Ureter (tissue), 1 donor: ENCODE results near the gene PITX2. TPM values are rescaled to one million over a fixed set of nuclear protein-coding genes. Genes with fewer than 3 reads are reported as not detected.

ENCODE experiments used
- DNase-seq: peaks from one replicate; pipeline ENCODE4 v3.0.0-alpha.2; 2020; ENCODE audit warnings: low spot score
- total RNA-seq: library from RNA; stranded (reverse); gene quantifications from one replicate; pipeline ENCODE4 v1.2.4, GENCODE V29; 2023
- donor health status: DM: yes; HTN: yes; CAD: no.

The PITX2 gene
- total RNA-seq, 1 donor from 2014 or later, result not detected

DNA sequence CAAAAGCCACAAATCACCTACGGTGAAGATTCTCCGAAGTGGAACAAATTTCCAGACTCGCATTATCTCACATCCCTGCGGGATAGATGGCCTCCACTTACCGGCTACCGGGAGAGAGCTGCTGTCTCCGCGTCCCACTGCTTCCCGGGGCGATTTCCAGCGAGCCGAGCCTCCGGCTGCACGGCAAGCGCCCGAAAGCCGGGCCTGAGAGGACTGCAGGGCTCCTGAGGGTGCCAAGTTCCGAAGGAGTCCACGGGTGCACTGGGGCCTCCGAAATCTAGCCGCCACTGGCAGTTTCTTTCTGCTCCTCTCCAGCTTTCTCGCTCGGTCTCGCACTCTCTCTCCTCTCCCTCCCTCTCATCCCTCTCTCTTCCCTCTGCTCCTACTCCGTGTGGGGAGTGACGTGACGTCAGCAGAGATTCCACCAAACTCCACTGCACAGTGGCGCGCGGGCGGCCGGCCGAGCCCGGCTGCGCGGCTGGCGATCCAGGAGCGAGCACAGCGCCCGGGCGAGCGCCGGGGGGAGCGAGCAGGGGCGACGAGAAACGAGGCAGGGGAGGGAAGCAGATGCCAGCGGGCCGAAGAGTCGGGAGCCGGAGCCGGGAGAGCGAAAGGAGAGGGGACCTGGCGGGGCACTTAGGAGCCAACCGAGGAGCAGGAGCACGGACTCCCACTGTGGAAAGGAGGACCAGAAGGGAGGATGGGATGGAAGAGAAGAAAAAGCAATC is 14.0 kb upstream of the PITX2 start:
- DNase-seq, result no peak

DNA sequence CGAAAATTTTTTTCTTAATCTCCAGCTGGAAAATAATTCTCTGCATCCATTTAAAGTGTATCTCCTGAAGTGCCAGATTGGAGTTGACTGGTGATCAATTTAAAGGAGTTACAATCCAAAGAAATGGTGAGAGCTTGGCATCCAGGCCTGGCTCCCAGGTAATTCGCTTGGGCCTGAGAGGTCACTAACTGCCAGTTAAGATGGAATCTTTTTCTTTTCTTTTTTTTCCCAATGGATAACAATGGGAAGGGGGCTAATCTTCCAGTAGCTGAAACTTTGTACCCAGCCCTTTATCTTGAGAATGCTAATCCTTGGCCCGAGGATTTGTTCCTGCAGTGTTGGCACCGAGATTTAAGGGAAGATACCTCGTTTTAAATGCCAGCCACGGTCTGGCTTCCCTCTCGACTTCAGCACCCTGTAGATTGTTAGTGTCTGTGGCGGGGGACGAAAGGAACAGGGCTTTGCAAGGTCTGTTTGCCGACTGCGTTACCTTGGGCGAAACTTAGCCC is 13.3 kb upstream of the PITX2 start:
- DNase-seq, result no peak

DNA sequence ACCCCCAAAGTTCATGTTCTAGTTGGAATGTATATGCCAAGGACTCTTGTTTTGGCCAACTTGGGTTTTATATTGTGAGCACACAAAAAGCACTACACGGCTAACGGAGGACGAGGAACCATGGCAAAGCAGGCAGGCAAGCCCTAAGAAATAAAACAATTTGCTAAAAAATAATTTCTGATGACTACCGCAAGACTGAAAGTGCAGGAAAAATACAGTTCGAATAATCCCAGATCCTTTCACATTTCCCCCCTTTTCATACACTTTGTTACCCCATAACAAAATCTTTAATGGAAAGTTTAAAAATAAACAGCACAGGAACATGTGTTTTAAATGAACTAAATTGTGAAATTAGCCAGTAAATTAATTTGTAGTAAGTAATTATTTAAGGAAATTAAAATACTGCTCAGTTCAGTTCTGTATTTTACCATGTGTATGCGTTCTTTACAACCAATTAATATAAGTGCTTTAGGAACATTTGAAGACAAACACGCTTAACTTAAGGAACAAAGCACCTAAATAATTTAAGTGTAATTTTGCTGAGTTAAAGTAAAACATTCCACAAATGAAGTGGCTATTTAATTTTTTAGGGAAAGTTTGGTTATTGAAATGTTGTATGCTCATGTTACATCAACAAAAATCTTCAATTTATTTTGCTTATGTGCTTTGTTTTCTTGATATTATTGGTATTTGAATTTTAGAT is 12.4 kb upstream of the PITX2 start:
- DNase-seq, result no peak

DNA sequence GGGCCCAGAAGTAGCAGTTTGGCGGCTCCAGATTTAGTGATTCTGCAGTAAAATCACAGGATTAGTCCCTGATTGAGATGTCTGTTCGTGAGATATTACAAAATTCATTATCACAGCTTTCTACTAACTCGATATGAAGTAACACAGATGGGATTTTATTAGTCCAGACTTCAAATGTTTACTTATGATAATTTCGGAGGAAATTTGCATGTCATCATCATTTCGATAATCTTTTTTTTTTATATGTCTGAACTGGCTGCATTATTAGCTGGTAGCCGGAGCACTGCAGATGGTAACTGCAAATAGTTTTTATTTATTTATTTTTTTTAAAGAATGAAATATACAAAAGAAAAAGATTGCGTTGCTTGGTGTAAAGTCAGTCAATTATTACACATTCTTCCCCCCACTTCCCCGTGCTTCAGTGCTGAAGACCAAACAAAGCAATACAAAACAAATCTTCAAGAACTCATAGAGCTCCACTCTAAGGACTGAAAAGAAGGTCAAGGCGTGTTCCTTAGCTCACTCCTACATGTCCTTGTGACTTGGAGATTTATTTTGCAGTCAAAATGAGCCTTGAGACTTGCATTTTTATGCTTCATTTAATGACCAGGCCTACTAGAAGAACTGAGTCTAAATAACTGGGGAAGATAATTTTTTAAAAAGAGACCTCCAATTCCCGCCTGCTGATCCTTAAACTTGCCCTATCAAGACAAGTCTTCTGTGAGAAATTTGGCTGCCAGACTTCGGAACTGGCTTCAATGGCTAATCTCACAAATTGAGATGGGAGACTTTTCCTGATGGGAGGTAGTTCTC is 11.7 kb upstream of the PITX2 start:
- no peak for DNase-seq

DNA sequence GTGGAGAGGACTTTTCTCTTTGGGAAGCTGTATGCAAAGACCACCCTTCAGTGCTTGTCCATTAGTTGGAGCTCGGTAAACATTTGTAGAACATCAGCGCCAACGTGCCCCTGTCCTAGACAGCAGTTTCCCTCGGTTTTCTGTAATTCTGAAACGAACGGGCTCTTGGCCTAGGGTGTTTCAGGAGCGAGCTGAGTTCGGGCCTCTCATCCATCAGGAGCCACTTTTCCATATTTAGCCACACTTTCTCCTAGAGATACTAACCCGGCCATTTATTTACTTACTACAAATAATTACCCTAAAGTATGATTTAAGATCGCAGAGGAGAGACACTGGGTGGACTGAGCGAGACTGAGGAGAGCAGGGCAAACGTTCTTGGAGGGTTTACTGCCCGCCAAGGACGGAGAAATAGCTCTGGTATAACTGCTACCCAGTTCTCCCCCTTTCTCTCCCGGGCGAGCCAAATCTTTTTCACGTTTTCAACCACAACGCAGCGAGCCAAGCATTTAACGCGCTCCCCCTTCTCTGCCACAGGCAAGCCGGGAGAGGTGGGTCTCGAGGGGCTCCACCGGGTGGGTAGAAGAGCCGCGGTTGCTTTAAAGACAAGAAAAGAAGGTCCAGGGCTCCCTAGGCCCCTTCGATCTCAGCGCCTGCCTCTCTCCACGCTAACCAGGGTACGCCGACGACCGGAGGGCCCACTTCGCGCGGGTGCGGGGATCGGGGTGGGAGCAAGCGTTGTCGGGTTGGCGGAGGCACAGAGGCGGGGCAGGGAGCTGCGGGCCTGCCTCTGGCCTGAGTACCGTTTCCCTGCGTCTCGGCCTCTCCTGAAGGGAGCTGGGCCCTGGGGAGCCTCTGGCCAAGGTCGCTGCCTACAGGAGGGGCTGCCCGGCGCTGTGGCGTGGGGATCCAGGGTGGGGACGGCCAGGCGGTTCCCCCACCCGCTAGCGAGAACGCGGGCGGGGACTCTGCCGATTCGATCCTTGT is 10.8 kb upstream of the PITX2 start:
- no peak for DNase-seq

DNA sequence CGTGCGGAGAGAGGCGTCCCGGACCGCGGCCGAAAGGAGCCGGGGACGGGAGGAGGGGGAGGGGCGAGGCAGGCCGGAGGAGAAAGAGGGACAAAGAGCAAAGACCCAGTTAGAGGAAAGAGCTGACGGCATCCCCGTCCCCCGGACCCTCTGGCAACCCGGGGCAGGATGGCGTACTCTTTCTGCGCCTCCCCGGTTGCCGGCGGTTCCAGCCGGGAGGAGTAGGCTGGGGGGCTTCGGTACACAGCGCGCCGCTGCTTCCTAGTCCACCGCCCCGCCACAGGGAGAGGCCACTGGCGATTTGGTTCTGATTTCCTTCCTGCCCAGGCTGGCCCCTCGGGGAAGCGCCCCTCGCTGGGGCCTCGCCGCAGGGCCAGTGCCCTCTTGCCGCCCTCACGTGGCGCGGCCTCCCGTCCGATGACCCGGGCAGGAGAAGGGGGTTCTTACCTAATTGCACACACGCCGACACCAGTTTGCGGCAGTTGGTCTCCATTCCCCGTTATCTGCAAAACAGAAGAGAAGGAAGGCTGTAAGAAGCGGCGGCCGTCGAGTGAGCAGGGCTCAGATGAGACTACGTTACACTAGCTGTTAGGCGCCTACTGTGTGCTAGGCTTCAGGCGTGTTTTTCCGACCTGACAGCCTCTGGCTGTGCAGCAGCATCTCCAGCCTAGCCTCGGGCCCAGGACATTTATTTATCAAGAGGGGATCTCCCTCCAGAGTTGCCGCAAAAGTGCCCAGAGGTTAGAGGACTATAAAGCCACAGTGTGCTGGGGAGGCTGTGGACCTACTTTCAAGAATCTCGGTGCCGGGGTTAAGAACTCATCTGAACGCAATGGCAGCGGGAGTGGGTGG is 9.9 kb upstream of the PITX2 start:
- DNase-seq, result no peak

DNA sequence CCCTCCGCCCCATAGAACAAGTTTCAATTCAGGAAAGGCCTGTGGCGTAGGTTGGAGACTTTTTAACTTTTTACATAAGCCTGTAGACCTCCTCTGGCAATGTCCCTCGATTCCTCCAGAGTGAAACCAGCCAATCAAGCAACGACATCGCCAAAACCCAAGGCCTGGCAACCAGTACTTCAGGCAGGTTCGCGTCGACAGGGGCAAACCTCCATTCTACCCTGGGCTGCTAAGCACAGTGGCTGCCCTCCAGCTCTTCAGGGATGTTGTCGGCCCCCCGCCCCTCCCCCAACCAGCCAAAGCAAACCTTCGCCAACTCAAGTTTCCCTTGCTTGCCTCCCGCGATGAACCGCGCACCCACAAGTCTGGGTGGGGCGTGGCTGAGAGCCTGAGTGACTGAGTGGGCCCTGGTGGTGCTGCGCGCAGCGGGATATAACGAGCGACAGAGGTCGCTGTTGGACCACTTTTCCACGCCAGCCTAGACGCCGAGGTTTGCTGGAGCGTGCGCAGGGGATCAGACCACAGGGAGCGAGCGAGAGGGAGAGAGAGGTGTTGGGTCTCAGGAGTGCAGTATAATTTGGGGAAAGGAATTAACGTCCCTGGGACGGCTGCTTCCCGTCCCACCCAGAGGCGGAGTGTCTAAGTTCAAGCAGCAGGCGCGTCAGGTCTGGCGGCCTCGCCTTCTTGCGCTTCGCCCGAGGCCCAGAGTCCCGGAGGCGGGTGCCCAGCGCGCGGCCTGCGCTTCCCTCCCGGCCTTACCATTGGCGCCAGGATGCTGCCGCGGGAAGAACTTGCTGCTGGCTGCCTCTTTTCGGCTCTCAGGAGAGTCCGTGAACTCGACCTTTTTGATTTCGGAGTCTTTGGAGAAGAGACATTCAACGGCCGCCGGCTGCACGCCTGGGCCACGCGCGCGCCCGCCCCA is 9.0 kb upstream of the PITX2 start:
- no peak for DNase-seq

DNA sequence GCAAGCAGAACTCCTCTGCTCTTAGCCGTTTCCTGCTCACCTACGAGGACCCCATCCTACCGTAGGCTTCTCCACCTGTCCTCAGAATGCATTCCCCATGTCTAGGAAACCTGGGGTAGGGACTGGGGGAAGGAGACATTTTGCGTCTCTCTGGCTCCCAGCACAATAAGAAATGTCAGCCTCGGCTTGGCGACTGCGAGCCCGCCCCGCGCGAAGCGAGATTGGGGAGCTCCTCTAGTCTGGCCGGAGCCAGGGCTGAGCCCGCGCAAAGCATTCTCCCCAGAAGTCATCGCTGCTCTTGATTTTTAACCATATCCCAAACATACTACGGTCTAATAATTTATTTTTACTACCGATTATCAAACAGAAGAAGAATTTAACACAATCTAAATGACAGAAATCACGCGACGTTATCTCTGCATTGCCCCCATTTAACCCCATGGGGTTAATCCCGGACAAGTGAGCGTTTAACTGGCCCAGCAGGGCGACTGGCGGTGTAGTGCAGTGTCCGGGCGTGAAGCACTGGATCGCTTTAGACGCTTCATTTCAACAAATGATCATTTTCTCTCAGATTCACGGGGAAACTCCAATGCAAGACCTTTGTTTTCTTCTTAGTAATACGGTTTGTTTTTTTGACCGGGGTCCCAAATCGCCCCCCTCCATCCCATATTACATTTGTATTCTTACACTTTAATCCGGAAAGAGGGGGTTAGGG is 8.0 kb upstream of the PITX2 start:
- DNase-seq, result no peak

DNA sequence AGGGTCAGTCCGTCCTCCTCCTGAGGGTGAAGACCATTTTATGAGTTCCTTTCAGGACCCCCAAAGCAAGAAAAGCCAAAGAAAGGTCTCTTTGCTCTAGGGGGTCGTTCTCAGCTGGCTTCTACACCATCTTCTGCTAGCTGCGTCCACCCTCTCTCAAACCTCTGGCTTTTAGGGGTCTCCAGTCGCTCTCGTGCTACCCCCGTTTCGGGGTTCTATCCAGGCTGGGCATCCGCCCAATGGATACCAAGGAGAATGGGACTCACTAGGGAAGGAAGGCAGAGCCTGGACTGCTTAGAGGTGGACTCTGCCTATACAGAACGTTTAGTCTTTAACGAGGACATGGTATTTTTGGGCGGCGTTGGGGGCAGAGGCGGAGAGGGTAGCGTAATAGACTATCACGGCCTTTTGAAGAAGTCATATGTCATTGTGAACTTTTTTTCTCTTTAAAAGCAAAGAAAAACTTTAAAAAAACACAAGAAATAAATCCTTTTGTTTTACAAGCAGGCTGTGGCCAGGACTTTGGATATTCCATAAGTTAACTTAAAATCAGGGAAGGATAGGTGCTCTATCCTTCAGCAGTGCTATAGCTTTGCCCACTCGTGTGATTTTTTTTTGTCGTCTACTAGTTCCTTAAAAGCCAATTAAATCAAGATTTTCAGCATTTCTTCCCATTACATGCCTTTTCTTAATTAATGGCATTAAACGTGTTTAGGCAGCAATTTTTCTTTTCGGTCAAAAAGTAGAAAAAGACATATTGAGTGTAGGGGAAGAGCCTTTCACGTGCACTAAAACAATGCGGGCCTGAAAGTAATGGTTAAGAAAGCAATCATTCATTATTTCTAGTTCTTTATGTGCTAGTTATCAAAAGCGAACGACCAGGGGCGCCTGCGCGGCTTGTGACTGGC is 7.2 kb upstream of the PITX2 start:
- DNase-seq, result no peak

DNA sequence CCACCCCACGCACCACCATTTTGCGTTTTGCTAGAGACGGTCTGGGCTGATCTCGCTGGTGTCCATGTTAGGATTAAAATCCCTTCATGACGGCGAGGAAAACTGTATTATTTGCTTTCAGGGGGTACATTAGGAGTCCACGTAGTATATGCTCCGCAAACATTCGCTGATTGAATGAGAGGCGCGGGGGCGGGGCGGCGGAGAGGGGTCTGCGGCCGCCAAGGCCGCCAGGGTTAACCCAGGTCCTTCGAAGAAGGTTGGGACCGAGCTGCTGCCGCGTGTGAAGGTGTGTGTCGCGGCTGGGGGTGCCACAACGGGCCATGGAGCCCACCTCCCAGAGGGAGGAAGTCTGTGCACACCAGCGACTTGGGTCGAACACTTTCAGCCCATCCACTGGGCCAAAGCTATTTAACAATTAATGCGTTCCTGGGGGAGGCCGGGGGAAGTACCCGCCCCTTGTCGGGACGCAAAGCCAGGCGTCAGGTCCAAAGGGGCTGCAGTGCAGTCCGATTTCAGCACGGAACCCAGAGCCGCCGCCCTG is 6.4 kb upstream of the PITX2 start:
- DNase-seq, result no peak

DNA sequence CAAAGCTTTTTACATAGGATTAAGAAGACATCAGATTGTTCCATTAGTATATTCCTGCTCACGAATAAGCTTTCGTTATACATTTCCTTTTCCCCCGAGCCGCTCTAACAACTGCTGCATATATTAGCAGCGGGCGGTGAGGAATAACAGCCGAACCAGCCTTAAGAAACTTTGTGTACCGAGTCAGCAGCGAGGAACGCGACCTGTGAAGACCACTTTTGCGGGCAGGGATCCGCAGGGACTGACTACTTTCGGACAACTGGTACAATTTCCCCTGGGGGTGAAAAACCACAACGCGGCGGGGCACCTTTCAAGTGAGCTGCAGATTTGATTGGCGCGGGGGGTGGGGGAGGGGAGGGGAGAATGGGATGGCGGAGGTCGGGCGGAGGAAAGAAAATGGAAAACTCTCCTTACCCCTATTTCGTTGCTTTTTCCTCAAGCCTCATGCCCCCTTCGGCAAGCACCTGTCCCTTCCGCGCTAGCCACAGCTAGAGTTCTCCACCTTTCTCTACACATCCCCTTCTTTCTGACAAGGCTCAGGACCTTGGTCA is 5.9 kb upstream of the PITX2 start:
- no peak for DNase-seq

DNA sequence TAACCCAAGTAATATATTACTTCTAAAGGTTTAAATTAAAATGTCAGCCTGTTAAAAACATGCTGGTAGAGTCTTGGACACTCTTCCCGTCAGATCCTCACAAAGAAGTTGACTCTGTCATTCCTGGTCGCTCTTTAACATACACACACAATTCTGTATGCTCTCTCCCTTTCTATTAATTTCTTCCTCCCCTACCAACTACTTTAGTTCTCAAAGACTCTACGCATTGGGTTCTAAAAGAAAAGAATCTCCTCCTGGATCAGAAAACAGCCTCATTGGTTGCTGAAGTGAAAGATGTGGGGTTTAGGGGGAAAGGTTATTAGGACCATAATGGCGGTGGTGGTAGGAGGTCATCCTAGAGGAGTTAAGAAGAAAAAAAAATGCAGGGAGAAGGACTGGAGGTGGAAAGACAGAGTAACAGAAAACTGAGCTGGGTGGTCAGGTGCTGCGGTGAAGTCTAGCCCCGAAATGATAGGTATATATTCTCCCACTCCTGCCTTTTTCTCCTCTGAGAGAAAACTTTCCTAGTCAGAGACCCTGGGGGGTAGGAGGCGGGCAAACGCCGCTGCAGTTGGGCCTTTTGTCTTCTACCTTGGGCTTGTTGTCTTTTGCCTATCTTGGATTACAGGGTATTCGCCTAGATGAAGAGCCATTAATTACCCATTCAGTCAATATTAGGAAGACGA is 5.2 kb upstream of the PITX2 start:
- DNase-seq, result no peak

DNA sequence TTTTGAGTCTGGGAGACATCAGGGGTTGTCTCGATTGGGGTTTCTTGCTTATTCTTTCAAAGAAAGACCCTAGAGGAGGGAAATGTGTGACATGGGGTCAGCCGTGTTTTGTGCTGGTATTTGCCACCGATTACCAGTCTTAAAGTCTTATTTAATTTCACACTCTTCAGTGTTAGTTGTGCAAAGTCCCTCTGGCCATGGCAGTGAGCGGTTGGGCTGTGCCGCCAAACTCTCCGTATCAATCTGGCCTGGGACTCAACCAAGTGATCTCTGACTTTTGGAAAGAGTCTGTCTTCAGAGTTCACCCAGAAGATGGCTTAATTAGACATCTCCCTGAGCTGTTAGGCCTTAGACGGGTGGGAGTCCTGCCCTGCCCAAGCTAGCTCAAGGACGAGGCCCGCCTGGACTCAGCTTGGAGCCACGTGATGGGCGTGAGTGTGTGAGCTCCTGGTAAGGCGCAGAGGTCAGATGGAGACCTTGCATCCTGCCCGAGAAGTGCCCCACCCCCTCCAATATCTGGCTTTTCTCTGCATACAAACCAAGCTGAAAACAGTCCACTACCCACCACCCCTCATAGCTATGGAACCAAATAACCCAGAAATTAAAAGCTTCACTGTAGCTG is 3.8 kb upstream of the PITX2 start:
- no peak for DNase-seq

DNA sequence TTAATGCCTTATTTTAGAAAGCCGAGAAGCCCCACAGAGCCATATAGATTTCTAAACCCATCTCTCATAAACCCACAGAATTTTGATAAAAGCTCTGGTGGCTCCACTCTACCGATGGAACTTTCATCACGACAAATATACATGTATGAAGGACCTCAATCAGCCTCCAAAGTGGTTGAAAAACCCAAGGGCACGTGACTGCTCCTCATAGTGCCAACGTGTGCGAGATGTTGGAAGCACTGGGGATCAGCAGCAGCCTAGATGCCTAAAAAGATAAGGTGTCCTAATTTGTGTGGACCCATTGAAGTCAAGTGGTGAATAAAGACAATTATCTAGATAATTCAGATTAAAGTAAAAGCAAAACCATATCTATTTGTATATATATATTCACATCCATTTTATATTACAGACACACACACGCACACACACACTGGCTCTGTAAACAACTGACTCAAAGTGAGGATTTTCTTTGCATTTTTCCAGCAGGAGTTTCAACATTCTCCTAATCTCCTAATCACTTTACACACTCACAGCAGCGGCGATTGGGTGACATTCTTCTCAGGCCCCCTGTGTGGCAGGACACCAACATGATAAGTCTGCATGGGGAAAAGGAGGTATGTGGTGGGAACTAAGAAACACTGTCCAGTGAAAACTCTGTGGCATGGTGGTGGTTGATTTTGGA is 2.8 kb upstream of the PITX2 start:
- DNase-seq, result no peak

DNA sequence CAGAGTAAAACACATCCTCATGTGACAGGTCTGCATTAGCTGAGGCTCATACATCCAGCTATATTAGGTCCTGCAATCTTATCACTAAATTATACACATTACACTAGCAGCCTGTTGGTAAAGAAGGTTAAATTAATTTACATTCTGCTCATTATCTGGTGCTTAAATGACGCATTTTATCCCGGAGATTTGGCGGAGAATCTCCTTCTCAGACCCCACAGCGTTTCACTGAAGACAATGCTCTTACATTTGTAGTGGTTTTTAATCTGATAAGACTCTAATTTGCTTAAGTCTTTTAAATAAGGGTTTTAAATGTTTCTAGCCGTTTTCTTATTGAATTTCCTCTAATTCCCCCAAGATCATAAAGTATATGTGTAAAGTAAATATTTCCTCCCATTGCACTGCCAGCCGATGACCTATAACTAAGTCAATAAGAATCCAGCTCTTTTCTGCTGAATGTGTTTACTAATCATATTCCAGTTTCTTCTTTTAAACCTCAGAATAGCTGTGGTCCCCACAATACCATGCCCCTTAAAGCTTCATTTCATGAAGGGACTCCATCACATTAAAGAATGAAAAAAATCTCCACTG is 2.1 kb upstream of the PITX2 start:
- DNase-seq, result no peak
